Stimulated activated effector memory CD8-positive, alpha-beta T cell treated with anti-CD3 and anti-CD28 coated beads, Interleukin-12 subunit alpha, Interleukin-12 subunit beta, amount 100 ng/mL, for 72 hours (primary cell): ENCODE measurements around the gene KLKB1.

Source experiments
- ATAC-seq: fragments of 150-1000 bp; cut with Tn5 transposase; 2 replicates; pipeline ENCODE4 v1.10.0; 2021
- DNase-seq, 2 donors: peaks; one replicate each; pipeline ENCODE4 v3.0.0; 2021 to 2022; ENCODE audit warnings: low spot score in 2 of 2
- H3K27ac Mint-ChIP-seq: one replicate; pipeline ENCODE4 v1.8.0; 2022; ENCODE audit warnings: mild to moderate bottlenecking, mixed read lengths
- H3K36me3 Mint-ChIP-seq: one replicate; pipeline ENCODE4 v1.8.0; 2022; ENCODE audit warnings: mild to moderate bottlenecking, mixed read lengths
- H3K4me1 Mint-ChIP-seq: one replicate; pipeline ENCODE4 v1.8.0; 2022; ENCODE audit warnings: mixed read lengths
- H3K4me3 Mint-ChIP-seq: one replicate; pipeline ENCODE4 v1.8.0; 2022; ENCODE audit warnings: mild to moderate bottlenecking, mixed read lengths
- H3K9me3 Mint-ChIP-seq: one replicate; pipeline ENCODE4 v1.8.0; 2022; ENCODE audit warnings: mixed read lengths

Gene KLKB1

DNA sequence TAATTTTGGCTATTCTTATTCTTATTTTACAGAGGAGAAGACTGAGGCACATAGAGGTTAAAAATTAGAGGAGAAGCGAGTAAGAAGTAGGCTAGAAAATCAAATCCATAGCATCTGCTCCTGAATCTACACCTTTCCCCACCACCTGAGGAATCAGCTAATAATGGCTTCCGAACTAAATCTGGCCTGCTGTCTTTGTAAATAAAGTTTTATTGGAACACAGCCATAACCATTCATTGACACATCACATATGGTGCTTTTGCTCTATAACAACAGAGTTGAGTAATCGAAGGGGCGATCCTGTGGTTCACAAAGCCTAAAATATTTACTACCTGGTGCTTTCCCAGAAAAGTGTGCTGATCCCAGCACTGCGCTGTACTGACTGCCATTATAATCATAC is 76.9 kb downstream of the KLKB1 start:
- no peaks in the 10 kb centered on the region for H3K36me3 Mint-ChIP-seq
- H3K9me3 Mint-ChIP-seq = no peaks in the 10 kb centered on the region
- no peak for ATAC-seq
- no peak overlapping the region for H3K27ac Mint-ChIP-seq
- DNase-seq = no peak
- H3K4me1 Mint-ChIP-seq = no peaks in the 10 kb centered on the region
- H3K4me3 Mint-ChIP-seq = no peak overlapping the region

DNA sequence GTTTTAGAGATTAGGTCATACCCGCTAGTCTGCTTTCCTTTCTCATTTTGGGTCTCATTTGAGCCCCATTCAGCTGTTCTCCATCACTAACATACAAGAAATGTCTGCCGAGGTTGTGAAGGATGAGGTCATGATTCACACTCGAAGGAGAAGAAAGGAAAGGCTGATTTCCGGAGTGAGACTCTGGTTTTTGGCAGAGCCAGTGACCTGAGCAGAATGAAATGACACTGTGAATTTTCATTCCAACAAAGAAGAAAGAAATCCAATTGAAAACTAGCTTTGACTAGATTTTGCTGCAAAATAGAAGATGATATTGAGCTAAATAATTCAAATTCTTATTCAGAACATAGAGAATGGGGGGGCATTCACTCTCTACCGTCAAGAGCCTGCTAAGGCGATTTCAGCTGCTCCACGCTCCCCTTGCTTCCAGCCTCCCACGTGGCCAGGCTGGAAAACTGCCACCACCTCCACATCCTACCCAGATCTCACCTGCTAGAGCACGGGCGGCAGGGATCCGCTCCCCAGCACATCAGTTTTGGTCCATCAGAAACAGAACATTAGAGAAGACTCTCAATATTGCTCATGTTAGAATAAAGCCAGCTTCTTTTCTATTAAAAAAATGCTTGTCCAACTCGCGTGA is 77.7 kb downstream of the KLKB1 start:
- Mint-ChIP-seq H3K9me3 (no peaks in the 10 kb centered on the region), H3K4me3 (no peak overlapping the region), H3K27ac (no peak overlapping the region), H3K36me3 (no peaks in the 10 kb centered on the region), H3K4me1 (no peaks in the 10 kb centered on the region)
- no peak for DNase-seq
- ATAC-seq = no peak

DNA sequence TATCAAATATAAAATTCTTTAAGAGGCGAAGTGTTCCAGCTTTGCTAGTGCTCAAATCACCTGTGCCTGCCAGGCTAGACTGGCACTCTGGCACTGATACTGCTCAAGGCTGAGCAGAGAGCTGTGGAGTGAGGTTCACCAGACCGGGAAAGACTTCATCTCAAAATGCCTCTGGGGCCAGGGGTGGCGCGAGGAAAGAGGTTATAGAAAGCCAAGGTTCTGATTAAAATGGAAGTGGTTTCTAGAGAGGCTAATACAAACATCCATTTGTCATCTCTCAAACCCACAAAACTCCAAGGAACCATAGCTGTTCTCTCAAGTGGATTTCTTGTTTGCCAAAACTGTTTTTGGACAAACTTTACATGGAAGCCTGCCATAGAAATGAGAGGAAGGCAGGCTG is 80.2 kb downstream of the KLKB1 start:
- DNase-seq = no peak
- H3K27ac Mint-ChIP-seq = no peak overlapping the region
- no peaks in the 10 kb centered on the region for H3K9me3 Mint-ChIP-seq
- no peaks in the 10 kb centered on the region for H3K4me1 Mint-ChIP-seq
- no peak overlapping the region for H3K4me3 Mint-ChIP-seq
- ATAC-seq = no peak
- H3K36me3 Mint-ChIP-seq = no peaks in the 10 kb centered on the region

DNA sequence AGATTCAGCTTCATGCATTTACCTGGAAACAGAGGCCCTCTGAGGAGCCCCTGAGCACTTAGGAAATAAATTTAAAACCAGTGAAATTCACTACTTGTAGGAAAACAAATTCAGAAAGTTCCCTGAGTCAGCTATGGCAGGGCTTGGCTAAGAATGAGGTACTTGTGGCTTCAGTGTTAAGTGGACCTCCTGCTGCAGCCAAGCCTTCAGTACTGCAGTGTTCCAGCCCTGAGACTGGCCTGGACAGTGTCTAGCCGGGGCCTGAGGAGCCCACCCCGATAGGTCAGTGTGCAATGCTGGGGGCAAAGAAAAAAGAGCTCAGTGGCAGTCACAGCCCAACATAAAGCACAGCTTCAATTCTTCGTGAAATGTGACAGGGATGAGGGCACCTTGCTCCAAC is 80.6 kb downstream of the KLKB1 start:
- H3K27ac Mint-ChIP-seq = no peak overlapping the region
- no peak for ATAC-seq
- H3K36me3 Mint-ChIP-seq = no peaks in the 10 kb centered on the region
- no peak overlapping the region for H3K4me3 Mint-ChIP-seq
- no peak for DNase-seq
- no peaks in the 10 kb centered on the region for H3K4me1 Mint-ChIP-seq
- no peaks in the 10 kb centered on the region for H3K9me3 Mint-ChIP-seq
